Measurements from ENCODE around the gene CSRNP3.

DNA sequence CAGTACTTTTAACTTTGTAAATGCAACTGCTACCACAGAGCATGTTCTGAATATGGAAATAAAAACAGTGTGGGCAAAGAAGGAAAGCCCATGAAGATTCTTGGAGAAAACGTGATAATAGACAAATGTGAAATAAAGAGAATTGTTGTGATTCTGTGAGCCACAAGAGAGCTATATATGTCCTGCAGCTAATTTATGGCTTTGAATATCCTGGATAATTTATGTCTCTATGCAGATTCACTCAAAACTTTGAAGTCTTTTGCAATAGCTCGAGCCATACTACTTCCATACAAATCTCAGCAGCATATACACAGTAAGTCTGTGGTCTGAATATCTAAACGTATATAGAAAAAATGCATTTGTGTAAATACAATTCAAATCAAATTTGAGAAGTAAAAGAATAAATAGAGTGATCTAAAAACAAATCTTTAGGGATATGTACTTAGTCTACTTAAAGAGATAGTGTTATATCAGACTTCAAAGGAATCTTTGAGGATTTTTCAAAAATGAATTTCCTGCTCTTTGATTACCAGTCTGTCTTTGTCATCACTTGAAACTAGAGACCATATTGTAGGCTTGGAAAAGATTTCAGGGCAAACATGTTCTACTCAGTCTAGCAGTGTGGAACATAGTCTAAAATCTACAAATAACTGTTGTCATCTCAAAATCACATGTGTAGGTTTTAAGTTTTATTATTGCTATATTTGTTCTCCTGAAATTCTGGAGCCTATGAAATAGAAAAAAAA, 107.1 kb downstream of the CSRNP3 start:
- TF ChIP-seq, protein P1, sequence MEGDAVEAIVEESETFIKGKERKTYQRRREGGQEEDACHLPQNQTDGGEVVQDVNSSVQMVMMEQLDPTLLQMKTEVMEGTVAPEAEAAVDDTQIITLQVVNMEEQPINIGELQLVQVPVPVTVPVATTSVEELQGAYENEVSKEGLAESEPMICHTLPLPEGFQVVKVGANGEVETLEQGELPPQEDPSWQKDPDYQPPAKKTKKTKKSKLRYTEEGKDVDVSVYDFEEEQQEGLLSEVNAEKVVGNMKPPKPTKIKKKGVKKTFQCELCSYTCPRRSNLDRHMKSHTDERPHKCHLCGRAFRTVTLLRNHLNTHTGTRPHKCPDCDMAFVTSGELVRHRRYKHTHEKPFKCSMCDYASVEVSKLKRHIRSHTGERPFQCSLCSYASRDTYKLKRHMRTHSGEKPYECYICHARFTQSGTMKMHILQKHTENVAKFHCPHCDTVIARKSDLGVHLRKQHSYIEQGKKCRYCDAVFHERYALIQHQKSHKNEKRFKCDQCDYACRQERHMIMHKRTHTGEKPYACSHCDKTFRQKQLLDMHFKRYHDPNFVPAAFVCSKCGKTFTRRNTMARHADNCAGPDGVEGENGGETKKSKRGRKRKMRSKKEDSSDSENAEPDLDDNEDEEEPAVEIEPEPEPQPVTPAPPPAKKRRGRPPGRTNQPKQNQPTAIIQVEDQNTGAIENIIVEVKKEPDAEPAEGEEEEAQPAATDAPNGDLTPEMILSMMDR (IDR thresholded peaks at IDR 0.05), result no peak
- TF ChIP-seq POLR2A (IDR thresholded peaks at IDR 0.05), result no peak
